NCI-H1048 (cell line): ENCODE results near the gene ISG15.
"Not testable (repeated sequence)": the region's sequence is repeated elsewhere in the genome, so short reads cannot be mapped to it uniquely, and the experiment has no call there.

Experiments
- DNase-seq: peaks from one replicate; lab custom pipeline; 2025; lab: John Stamatoyannopoulos, UW

Gene ISG15

GRCh38 chr1:1013922-1014648 lies 788 bp downstream of the ISG15 start:
- no peak for DNase-seq

GRCh38 chr1:1014799-1015681 lies 1.7 kb downstream of the ISG15 start:
- DNase-seq: no peak

GRCh38 chr1:1017397-1018320 lies 4.4 kb downstream of the ISG15 start:
- not testable (repeated sequence) for DNase-seq

GRCh38 chr1:1018321-1018685 lies 5.0 kb downstream of the ISG15 start:
- not testable (repeated sequence) for DNase-seq

- DNase-seq: peak; percentile 77
Observed at GRCh38 chr1:1019122-1019999, 6.1 kb downstream of the ISG15 start.

- DNase-seq: no peak
Observed at GRCh38 chr1:1020000-1020404, 6.7 kb downstream of the ISG15 start, which contains the start of gene AGRN. Gene AGRN (plus strand): TSS chr1:1020120. CDS start chr1:1020173, 53 bp downstream.

GRCh38 chr1:1020415-1021009 lies 7.2 kb downstream of the ISG15 start:
- no peak for DNase-seq

GRCh38 chr1:1021010-1021919 lies 8.0 kb downstream of the ISG15 start:
- DNase-seq: peak; percentile 36

- no peak for DNase-seq
Observed at GRCh38 chr1:1021920-1022259, 8.6 kb downstream of the ISG15 start.

- no peak for DNase-seq
Observed at GRCh38 chr1:1022302-1023009, 9.2 kb downstream of the ISG15 start.

- no peak for DNase-seq
Observed at GRCh38 chr1:1023700-1024099, 10.4 kb downstream of the ISG15 start.

GRCh38 chr1:1024149-1024770 lies 11.0 kb downstream of the ISG15 start:
- DNase-seq: no peak

- DNase-seq: peak; percentile 43
Observed at GRCh38 chr1:1024771-1025699, 11.7 kb downstream of the ISG15 start.

- no peak for DNase-seq
Observed at GRCh38 chr1:1025730-1026129, 12.4 kb downstream of the ISG15 start.

GRCh38 chr1:1026599-1027413 lies 13.5 kb downstream of the ISG15 start:
- DNase-seq: no peak

GRCh38 chr1:1027791-1028190 lies 14.5 kb downstream of the ISG15 start:
- no peak for DNase-seq
